GM21528 (cell line): ENCODE measurements around the gene GPATCH4.

Experiments used
- ATAC-seq: cut with Tn5 transposase; IDR thresholded peaks from one replicate; pipeline ENCODE4 v1.9.1; 2021; ENCODE audit warnings: mild to moderate bottlenecking, moderate library complexity; ENCODE audit not compliant: unreplicated experiment, low FRiP score

The GPATCH4 gene

DNA sequence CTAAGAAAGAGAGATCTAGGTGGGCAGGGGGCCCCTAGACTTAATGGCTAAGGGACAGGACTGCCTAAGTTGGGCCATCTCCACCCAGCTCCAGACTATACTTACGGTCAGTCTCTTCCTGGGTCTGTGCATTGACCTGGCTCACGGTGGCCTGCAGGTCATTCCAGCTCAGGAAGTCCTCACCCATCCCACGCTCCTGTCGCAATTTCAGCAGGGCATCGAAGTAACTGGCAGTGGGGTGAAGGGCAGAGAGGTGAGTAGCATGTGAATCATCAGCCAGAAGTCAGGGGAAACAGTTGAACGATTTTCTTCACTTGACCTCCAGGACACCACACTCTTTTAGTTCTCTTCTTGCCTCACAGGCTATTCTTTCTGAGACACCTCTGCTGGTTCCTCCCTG is 49.4 kb downstream of the GPATCH4 start:
- ATAC-seq: no peak

DNA sequence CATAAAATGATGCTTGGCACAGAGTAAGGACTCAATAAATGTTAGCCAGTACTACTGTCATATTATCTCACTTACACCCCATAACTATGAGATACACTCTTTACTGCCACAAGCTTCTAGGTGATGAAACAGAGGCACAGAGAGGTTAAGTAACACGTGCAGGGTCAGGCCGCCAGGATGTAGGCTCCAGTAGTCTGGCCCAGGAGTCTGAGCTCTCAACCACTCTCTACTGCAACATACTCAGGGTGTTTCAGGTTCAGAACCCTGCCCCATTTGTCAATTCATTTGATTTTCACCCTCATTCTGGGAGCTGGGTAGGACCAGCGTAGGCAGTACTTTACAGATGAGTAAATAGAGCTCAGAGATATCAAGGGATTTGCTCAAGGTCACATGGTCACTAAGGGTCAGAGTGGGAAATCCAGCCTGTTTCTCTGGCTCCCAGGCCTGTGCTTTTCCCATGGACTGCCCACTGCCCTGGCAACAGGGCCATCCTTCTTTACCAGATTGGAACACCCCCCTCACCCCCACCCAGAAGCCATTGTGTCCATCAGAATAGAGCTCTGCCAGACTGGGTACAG is 50.1 kb downstream of the GPATCH4 start:
- no peak for ATAC-seq

DNA sequence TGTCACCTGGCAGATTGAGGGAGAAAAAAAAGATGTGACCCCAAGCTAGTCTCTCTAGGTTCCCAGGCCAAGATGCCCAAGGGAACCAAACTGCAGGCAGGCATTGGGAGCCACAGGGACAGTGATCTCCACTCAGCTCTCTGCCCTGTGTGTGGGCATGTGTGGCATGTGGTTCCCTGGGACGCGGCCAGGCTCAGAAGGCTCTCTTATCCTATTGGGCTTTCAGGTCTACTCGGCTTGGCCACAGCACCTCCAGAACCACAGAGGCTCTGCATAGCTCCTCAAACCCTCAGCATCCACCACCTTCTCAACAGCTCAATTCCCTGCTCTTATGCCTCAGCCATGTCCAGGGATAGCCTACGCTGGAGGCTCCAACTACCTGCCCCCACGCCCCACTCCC is 50.9 kb downstream of the GPATCH4 start:
- no peak for ATAC-seq

DNA sequence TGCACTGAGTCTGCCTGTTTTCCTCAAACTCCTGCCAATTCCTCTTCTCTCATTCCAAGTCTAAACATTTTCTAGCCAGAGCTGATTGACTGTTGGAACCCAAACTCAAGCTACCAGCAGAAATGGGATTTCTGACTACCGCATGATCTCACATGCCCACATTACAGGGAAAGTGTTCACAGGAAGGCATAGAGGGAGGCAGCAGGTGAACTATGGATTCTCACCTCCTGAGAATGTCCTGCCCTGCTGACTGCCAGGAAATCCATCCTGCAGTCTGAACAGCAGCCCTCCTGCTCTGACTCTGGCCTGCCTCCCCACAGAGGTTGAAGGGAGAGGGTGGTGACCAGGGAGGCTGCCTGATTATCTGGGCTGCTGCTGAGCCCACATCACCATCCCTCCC is 51.4 kb downstream of the GPATCH4 start:
- ATAC-seq: no peak

DNA sequence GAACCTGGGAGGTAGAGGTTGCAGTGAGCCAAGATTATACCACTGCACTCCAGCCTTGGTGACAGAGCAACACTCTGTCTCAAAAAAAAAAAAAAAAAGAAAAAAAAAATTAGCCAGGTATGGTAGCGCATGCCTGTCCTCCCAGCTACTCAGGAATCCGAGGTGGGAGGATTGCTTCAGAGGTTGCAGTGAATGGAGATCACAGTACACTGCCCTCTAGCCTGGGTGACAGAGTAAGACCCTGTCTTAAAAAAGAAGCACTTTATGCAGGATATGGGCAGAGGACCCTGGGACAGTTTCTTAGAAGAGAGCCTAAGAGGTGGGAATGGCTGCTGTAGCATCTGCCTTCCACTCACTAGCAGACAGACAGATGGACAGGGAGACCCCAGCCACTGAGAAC is 51.9 kb downstream of the GPATCH4 start:
- ATAC-seq: no peak

DNA sequence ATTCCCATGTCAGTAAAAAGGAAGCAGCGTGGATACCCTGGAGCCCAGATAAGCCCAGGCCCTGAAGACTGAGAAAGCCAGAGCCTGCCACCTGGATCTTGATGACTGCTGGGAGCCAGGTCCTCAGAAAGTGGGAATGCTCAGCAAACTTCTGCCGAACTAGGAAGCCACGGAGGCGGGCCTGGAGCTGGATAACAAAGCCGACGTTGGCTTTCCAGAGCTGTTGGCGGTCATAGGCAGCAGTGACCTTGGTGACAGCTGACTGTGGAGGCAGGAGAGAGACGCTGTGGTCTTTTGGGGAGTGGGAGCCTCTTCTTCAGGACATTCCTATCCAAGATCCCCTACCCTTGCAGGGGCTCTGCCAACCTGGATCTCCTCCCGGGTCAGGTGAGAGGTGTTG is 53.3 kb downstream of the GPATCH4 start:
- no peak for ATAC-seq

DNA sequence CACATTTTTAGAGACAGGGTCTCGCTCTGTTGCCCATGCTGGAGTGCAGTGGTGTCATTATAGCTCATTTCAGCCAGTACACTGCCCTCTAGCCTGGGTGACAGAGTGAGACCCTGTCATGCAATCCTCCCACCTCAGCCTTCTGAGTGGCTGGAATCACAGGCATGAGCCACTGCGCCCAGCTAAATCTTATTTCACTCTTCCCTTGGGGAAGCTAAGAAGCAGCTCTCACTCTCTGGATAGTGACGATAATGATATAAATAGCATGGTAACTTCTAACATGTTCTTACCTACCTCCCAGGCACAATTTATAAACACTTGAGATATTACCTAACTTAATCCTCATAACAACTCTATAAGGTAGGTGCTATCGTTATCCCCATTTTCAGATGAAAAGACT is 53.8 kb downstream of the GPATCH4 start:
- ATAC-seq: no peak

DNA sequence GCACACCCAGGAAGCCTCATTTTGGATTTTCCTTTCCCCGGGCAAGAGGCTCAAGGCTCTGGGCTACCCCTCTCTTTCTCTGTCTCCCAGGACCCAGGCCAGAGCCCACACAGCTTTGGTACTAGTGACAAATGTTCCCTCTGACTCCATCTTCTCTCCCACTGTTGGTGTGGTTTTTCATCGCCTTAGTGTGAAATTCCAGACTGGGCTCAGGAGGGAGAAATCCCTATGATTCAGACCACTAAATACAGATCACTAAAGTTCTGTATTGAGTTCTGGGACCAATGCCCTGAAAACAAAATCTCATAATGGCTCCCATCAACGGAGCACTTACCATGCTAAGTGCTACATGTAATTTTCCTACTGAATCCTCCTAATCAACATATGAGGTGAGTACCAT is 55.0 kb downstream of the GPATCH4 start:
- ATAC-seq: no peak

DNA sequence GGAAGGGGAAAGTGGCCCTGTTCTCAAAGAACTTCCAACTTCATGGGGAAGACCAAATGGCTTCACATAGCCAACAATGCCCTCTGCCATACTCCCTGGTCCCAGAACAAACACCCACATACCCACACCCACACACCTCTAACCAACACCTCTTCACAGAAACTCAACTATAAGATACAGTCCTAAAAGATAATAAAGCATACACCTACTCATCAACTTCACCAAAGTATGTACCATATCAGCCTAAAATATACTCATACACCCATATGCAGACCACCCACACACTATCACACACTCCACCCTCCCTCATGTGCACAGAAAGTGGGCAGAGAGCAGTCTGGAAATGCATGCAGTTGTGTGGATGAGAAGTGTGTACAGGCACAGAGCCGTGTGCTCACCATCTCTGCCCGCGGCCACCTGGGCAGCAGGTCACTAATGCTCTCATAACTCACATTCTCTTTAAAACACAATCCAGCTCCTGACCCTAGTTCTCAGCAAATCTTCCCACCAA is 56.6 kb downstream of the GPATCH4 start:
- ATAC-seq: no peak
